Aorta (tissue), 5 donors: Measurements from ENCODE around the gene IRAK1BP1. TPM values are rescaled to one million over a fixed set of nuclear protein-coding genes. Genes with fewer than 3 reads are reported as not detected.
A peak's percentile ranks its signal among the peaks of the same experiment; 100 is the strongest.

ENCODE experiments used
- ATAC-seq: fragments of 200-7000 bp; cut with Tn5 transposase; one replicate; pipeline ENCODE4 v1.9.1; 2022; ENCODE audit warnings: moderate library complexity; ENCODE audit not compliant: low FRiP score
- DNase-seq, 2 donors: peaks; one replicate each; pipeline ENCODE4 v3.0.0-alpha.2; 2020
- H3K27ac ChIP-seq, 2 donors: one replicate each; pipeline ENCODE4 v1.5.1; 2013; ENCODE audit warnings: low read length in 2 of 2, mild to moderate bottlenecking in 2 of 2, moderate library complexity in 2 of 2, control low read depth in 1 of 2, inconsistent platforms in 1 of 2, low read depth in 1 of 2
- H3K27me3 ChIP-seq, 2 donors: one replicate each; pipeline ENCODE4 v1.6.1; 2013; ENCODE audit warnings: control low read depth in 1 of 2, low read length in 1 of 2, mild to moderate bottlenecking in 1 of 2, moderate library complexity in 1 of 2; ENCODE audit not compliant: insufficient read depth in 2 of 2, control insufficient read depth in 1 of 2
- H3K36me3 ChIP-seq, 2 donors: one replicate each; pipeline ENCODE4 v1.6.1; 2013; ENCODE audit warnings: control low read depth in 1 of 2, low read length in 1 of 2, mild to moderate bottlenecking in 1 of 2; ENCODE audit not compliant: insufficient read depth in 2 of 2, control insufficient read depth in 1 of 2
- H3K4me1 ChIP-seq, 2 donors: one replicate each; pipeline ENCODE4 v1.6.1; 2013; ENCODE audit warnings: low read length in 2 of 2, control low read depth in 1 of 2, mild to moderate bottlenecking in 1 of 2, moderate library complexity in 1 of 2; ENCODE audit not compliant: insufficient read depth in 2 of 2, control insufficient read depth in 1 of 2
- H3K4me3 ChIP-seq, 2 donors: one replicate each; pipeline ENCODE4 v1.5.1; 2013; ENCODE audit warnings: low read length in 2 of 2, control low read depth in 1 of 2, mild to moderate bottlenecking in 1 of 2
- H3K9me3 ChIP-seq: one replicate; pipeline ENCODE4 v1.6.1; 2013; ENCODE audit warnings: mild to moderate bottlenecking, low read length; ENCODE audit not compliant: control insufficient read depth
- WGBS, 2 donors: extraction: QIAGEN DNeasy Blood & Tissue Kit; methylation state at CpG; one replicate each; pipeline ENCODE4 v1.1.7; 2013; 5-methylcytosine and 5-hydroxymethylcytosine counted together
- intact Hi-C, 2 donors: fragments of 100-400 bp; cut with DNase I; formaldehyde crosslinking; loops; one replicate each; pipeline versions ENCODE4 v1.14.2 to v1.15.0; 2022
- long read RNA-seq, 2 donors: library from polyadenylated mRNA; unstranded; transcript quantifications; one replicate each; pipeline ENCODE4 v2.0.0, GENCODE V29; 2020 to 2021
- polyA plus RNA-seq, 2 donors: library from polyadenylated mRNA; stranded (reverse); fragments of 200-250 nt; gene quantifications; one replicate each; pipeline ENCODE4 v1.2.3, GENCODE V29; 2013
- total RNA-seq, 2 donors: library from RNA; stranded (reverse); fragmentation: NEBNext Ultra II Directional; extraction: Animal tissue kit (Norgen Biotek cat#: 25700); gene quantifications; one replicate each; pipeline ENCODE4 v1.2.1, GENCODE V29; 2021
- donor health status: healthy with polysubstance abuse.
- donor health status: Bipolar disorder and iron deficiency.
- donor health status: DM: no; HTN: no; CAD: no.
- donor health status: DM: no; HTN: no; CAD: no.
- donor health status: DM: yes; HTN: yes; CAD: no.

Gene IRAK1BP1
- total RNA-seq (1 to 10 TPM; 3.3 to 5.0 TPM), polyA plus RNA-seq (1 to 10 TPM; 1.3 to 2.3 TPM)
- long read RNA-seq, donor 1, partial matches to known transcripts: 0 of 3 reads
- long read RNA-seq, donor 1, other reads (novel, unspliced or antisense): 3 of 3 reads
- long read RNA-seq, donor 2, partial matches to known transcripts: 1 of 9 reads
- long read RNA-seq, donor 2, other reads (novel, unspliced or antisense): 8 of 9 reads

- no peaks in the 10 kb centered on the region for H3K27me3 ChIP-seq
- WGBS, 2 donors: 0% methylated on average over 48 of the region's 48 CpGs
- H3K4me3 ChIP-seq: peak within 1 kb of the TSS; percentile 43 to 70
- H3K4me1 ChIP-seq: no peaks in the 10 kb centered on the region
- no peak within 1 kb of the TSS for H3K27ac ChIP-seq
- H3K9me3 ChIP-seq: no peaks in the 10 kb centered on the region
- no peaks in the 10 kb centered on the region for H3K36me3 ChIP-seq
- DNase-seq (peak; percentile 85 to 91), ATAC-seq (peak; percentile 96)
- intact Hi-C loops: no loop called here
Observed at GRCh38 chr6:78867370-78868040, at the start of gene IRAK1BP1. Gene IRAK1BP1, plus strand, starts transcription at chr6:78867551. Its CDS starts 26 bp downstream, at chr6:78867577.

DNA sequence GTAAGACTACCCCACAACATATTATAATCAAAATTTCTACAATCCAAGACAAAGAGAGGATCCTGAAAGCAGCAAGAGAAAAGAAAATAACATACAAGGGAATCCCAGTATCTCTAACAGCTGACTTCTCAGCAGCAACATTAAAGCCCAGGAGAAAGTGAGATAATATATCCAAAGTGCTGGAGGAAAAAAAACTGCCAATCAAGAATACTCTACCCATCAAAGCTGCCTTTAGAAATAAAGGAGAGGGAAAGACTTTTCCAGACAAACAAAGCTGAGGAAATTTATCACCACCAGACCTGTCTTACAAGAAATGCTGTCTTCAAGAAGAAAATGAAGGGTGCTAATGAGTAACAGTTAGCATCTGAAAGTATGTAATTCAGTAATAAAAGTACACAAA lies 43.3 kb upstream of the IRAK1BP1 start:
- Histone ChIP-seq H3K9me3 (peaks cover 2% of the 10 kb centered on the region), H3K27me3 (no peaks in the 10 kb centered on the region), H3K27ac (no peak overlapping the region), H3K4me1 (no peaks in the 10 kb centered on the region), H3K36me3 (no peaks in the 10 kb centered on the region), H3K4me3 (no peak overlapping the region)
- no peak for ATAC-seq
- no peak for DNase-seq
- intact Hi-C loops: no loop called here

GRCh38 chr6:78829407-78829806 lies 37.9 kb upstream of the IRAK1BP1 start:
- intact Hi-C loops: no loop called here
- Histone ChIP-seq H3K4me3 (no peak overlapping the region), H3K4me1 (no peaks in the 10 kb centered on the region), H3K9me3 (no peaks in the 10 kb centered on the region), H3K36me3 (no peaks in the 10 kb centered on the region), H3K27me3 (no peaks in the 10 kb centered on the region), H3K27ac (no peak overlapping the region)
- ATAC-seq (no peak), DNase-seq (no peak)
- WGBS, 2 donors: 89 to 93% methylated on average over 3 of the region's 3 CpGs

DNA sequence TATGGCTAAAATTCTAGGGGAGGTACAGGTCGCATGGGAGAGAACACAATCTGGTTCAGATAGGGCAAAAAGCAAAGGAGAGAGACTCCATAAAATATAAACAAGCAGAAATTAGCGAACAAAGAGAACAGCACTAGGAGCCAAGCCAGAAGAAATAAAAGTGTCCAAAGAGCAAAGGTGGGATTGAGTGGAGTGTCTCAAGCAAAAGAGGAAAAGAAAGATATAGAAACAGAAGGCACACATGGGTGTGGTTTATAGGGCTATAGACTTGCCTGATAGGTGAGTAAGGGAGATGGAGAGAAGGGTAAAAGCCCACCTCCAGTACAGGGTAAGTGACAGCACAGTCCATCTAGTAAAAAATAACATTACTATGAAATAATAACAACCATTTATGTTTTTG lies 36.5 kb upstream of the IRAK1BP1 start:
- Histone ChIP-seq H3K36me3 (no peaks in the 10 kb centered on the region), H3K27me3 (no peaks in the 10 kb centered on the region), H3K27ac (no peak overlapping the region), H3K9me3 (no peaks in the 10 kb centered on the region), H3K4me1 (no peaks in the 10 kb centered on the region), H3K4me3 (no peak overlapping the region)
- WGBS, 2 donors: 72 to 82% methylated on average over 2 of the region's 2 CpGs
- intact Hi-C loops: no loop called here
- ATAC-seq (no peak), DNase-seq (no peak)

- no peak for ATAC-seq
- 9 to 11% methylated on average over 2 of the region's 2 CpGs for WGBS, 2 donors
Observed at GRCh38 chr6:78831492-78831891, 35.9 kb upstream of the IRAK1BP1 start.

DNA sequence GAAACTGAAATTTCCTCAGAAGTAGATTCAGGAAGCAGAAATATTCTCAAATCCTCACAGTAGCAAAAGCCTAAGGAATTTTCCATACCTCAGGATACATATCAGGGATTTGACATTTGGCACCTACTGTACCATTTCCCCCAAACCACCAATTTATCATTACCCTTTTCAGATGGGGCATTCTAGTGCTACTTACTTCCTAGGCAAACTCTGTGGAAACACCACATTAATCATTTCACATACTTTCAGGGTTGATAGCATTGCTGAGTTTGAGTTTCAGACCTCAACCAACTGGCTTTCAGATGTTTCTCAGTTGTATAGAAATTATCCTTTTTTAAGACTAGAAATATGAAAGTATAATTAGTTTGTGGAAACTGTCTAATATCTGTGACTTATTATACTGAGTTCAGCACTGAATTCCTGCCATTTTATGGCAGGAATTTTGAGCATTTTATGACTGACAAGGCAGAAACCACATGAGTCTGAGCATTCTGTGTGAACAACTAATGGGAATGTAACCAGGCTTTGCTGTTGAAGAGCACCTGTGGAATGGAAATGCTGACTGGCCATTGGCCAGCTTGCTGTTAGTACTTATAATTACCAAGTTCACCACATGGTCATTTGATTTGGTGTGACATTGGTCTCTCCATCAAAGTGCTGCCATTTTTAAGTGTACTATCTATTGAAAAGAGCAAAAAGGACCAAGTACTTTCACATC lies 35.1 kb upstream of the IRAK1BP1 start:
- Histone ChIP-seq H3K4me1 (no peaks in the 10 kb centered on the region), H3K27ac (no peak overlapping the region), H3K4me3 (no peak overlapping the region), H3K27me3 (no peaks in the 10 kb centered on the region), H3K9me3 (no peaks in the 10 kb centered on the region), H3K36me3 (no peaks in the 10 kb centered on the region)
- ATAC-seq (no peak), DNase-seq (no peak)
- intact Hi-C loops: no loop called here

More at GRCh38 chr6:78831492-78831891, 35.9 kb upstream of the IRAK1BP1 start:
- no peak for DNase-seq
- H3K27me3 ChIP-seq: no peaks in the 10 kb centered on the region
- intact Hi-C loops: no loop called here
- H3K27ac ChIP-seq: no peak overlapping the region
- H3K4me1 ChIP-seq: no peaks in the 10 kb centered on the region
- no peaks in the 10 kb centered on the region for H3K36me3 ChIP-seq
- H3K9me3 ChIP-seq: no peaks in the 10 kb centered on the region
- H3K4me3 ChIP-seq: no peak overlapping the region

DNA sequence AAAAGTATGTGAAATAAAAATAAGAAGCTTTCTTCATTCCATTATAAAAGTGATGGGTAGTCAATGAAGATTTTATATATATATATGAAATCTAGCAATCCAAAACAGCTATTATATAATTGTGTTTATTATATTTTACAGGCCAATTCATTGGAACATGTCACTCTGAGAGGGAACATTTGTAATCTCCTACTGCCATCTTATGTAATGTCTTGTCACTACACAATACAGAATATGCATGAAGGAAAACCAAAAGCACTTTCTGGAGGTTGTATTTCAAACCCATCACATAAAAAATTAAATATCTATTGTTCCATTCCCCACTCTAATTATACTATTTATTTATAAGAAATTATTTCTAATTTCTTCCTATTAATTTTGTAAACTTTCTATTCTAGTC lies 31.5 kb upstream of the IRAK1BP1 start:
- Histone ChIP-seq H3K27ac (no peak overlapping the region), H3K9me3 (no peaks in the 10 kb centered on the region), H3K4me1 (no peaks in the 10 kb centered on the region), H3K36me3 (no peaks in the 10 kb centered on the region), H3K4me3 (no peak overlapping the region), H3K27me3 (no peaks in the 10 kb centered on the region)
- intact Hi-C loops: no loop called here
- no peak for DNase-seq
- no peak for ATAC-seq

DNA sequence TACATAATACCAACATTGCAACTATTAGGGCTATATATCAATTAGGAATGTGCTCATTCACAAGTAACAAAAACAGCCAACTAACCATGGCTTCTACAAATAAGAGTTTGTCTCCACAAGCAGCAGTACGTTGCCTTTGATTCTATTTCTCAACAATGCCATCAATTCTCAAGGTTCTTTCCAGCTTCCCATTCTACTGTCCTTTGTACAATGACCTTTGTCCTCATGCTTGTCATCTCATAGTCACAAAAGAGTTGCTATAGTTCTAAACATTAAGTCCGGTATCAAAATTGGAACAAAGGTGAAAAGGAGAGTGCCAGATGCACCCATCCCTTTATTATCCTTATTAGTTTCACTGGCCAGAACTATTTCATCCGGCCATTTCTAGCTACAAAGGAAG lies 30.8 kb upstream of the IRAK1BP1 start:
- no peaks in the 10 kb centered on the region for H3K9me3 ChIP-seq
- H3K27me3 ChIP-seq: no peaks in the 10 kb centered on the region
- no peak overlapping the region for H3K4me3 ChIP-seq
- H3K27ac ChIP-seq: no peak overlapping the region
- no peak for DNase-seq
- ATAC-seq: no peak
- no peaks in the 10 kb centered on the region for H3K36me3 ChIP-seq
- H3K4me1 ChIP-seq: no peaks in the 10 kb centered on the region
- intact Hi-C loops: no loop called here
- 81 to 84% methylated on average over 3 of the region's 3 CpGs for WGBS, 2 donors

- no peaks in the 10 kb centered on the region for H3K9me3 ChIP-seq
- H3K4me1 ChIP-seq: no peaks in the 10 kb centered on the region
- DNase-seq (no peak), ATAC-seq (no peak)
- H3K27me3 ChIP-seq: no peaks in the 10 kb centered on the region
- intact Hi-C loops: no loop called here
- H3K36me3 ChIP-seq: no peaks in the 10 kb centered on the region
- H3K27ac ChIP-seq: no peak overlapping the region
- H3K4me3 ChIP-seq: no peak overlapping the region
Observed at GRCh38 chr6:78841111-78841510, 26.2 kb upstream of the IRAK1BP1 start.
